D721Med (cell line): ENCODE measurements around the gene NKTR.
A peak's percentile ranks its signal among the peaks of the same experiment; 100 is the strongest.

Experiments
- DNase-seq: peaks from one replicate; pipeline ENCODE4 v3.0.0; 2011; ENCODE audit warnings: low spot score; ENCODE audit not compliant: insufficient read length
- FAIRE-seq: peaks from 2 replicates; lab custom pipeline; 2011; peaks lifted over from hg19 to GRCh38; lab: Jason Lieb, UNC
- CTCF ChIP-seq: IDR thresholded peaks from 2 replicates; pipeline ENCODE4 v1.5.1; 2012; ENCODE audit warnings: mild to moderate bottlenecking, control low read depth; ENCODE audit not compliant: insufficient read depth; ENCODE audit errors: missing control alignments

The NKTR gene

GRCh38 chr3:42658771-42659390 is 58.4 kb downstream of the NKTR start:
- FAIRE-seq = no peak
- TF ChIP-seq CTCF = no peak
- no peak for DNase-seq

- no peak for TF ChIP-seq CTCF
- no peak for FAIRE-seq
- no peak for DNase-seq
Observed at GRCh38 chr3:42659451-42660130, 59.1 kb downstream of the NKTR start.

GRCh38 chr3:42660131-42660715 is 59.7 kb downstream of the NKTR start:
- TF ChIP-seq CTCF = no peak
- FAIRE-seq (no peak), DNase-seq (no peak)

- FAIRE-seq (no peak), DNase-seq (no peak)
- TF ChIP-seq CTCF = peak; percentile 22
Observed at GRCh38 chr3:42660898-42661297, 60.4 kb downstream of the NKTR start.

GRCh38 chr3:42661593-42662022 is 61.1 kb downstream of the NKTR start:
- TF ChIP-seq CTCF = no peak
- DNase-seq (no peak), FAIRE-seq (no peak)

- FAIRE-seq = no peak
- TF ChIP-seq CTCF = no peak
Observed at GRCh38 chr3:42662037-42662812, 61.7 kb downstream of the NKTR start.

More at GRCh38 chr3:42662037-42662812, 61.7 kb downstream of the NKTR start:
- DNase-seq = no peak
